Thyroid gland (tissue), 4 donors: Measurements from ENCODE around the gene CCR1.

Experiments
- CTCF ChIP-seq, 6 experiments: fragments of 200-600 bp in 3 of 6; fragments of 450-650 bp in 3 of 6; sonication (generic) in 3 of 6; IDR thresholded peaks; one replicate each; pipeline ENCODE4 v1.5.1; 2016 to 2019; ENCODE audit warnings: antibody characterized with exemption in 6 of 6, mild to moderate bottlenecking in 2 of 6, inconsistent platforms in 1 of 6, moderate library complexity in 1 of 6
- POLR2A ChIP-seq, 2 donors: fragments of 450-650 bp; IDR thresholded peaks; one replicate each; pipeline ENCODE4 v1.6.1; 2017; ENCODE audit warnings: antibody characterized with exemption in 2 of 2, mild to moderate bottlenecking in 2 of 2, moderate library complexity in 1 of 2

GRCh38 chr3:46205286-46205960 is 2.7 kb downstream of the CCR1 start:
- TF ChIP-seq CTCF (IDR thresholded peaks at IDR 0.05), result no peak
- TF ChIP-seq POLR2A (IDR thresholded peaks at IDR 0.05), result no peak
